ENCODE measurements around the gene S100A12.

DNA sequence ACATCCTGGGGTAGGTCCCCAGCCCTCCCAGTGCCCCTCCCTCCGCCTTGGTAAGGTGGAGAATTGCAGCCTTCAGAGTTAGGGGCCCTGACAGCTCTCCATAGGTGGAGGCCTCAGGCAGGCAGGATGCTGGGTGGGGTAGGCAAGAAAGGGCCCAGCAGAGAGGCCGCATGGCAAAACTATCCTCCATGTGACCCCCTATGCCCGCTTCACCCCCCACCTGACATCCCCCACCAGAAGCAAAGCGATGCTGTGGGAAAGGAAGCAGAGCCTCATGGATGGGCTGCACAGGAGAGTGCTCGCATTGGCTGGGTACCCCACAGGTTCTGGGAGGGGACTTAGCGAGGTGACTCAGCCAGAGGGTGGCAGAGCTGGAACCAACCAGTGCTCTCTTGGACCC is 16.2 kb downstream of the S100A12 start:
- TF ChIP-seq POLR2A (IDR thresholded peaks at IDR 0.05): no peak
- TF ChIP-seq, protein P1, sequence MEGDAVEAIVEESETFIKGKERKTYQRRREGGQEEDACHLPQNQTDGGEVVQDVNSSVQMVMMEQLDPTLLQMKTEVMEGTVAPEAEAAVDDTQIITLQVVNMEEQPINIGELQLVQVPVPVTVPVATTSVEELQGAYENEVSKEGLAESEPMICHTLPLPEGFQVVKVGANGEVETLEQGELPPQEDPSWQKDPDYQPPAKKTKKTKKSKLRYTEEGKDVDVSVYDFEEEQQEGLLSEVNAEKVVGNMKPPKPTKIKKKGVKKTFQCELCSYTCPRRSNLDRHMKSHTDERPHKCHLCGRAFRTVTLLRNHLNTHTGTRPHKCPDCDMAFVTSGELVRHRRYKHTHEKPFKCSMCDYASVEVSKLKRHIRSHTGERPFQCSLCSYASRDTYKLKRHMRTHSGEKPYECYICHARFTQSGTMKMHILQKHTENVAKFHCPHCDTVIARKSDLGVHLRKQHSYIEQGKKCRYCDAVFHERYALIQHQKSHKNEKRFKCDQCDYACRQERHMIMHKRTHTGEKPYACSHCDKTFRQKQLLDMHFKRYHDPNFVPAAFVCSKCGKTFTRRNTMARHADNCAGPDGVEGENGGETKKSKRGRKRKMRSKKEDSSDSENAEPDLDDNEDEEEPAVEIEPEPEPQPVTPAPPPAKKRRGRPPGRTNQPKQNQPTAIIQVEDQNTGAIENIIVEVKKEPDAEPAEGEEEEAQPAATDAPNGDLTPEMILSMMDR (IDR thresholded peaks at IDR 0.05): no peak
